C4-2B (cell line): ENCODE measurements around the gene TEX55.

Source experiments
- ZFX ChIP-seq: fragments of 450-650 bp; IDR thresholded peaks from 2 replicates; pipeline ENCODE4 v1.6.1; 2017
- TF ChIP-seq, protein P1 (sequence below): fragments of 450-650 bp; conservative IDR thresholded peaks from 2 replicates; pipeline ENCODE4 v1.5.1; 2017; ENCODE audit warnings: mild to moderate bottlenecking

DNA sequence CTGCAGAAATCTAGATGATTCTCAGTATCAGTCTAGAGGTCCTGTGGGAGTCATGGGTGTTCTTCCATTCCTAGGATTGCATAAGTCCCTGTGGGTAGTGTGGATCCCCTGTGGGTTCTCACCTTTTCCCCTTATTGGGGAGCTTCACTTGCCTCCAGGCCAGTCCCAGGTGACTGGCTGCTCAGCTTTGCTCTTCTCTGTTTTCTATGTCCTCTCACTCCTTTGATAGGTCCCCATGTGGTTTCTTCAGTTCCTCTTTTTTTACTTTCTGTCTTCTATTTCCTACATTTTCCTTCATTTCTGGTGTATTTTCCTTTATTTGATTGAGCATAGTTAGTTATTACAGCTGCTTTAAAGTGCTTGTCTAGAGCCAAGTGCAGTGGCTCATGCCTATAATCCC, 10.9 kb downstream of the TEX55 start:
- TF ChIP-seq, protein P1, sequence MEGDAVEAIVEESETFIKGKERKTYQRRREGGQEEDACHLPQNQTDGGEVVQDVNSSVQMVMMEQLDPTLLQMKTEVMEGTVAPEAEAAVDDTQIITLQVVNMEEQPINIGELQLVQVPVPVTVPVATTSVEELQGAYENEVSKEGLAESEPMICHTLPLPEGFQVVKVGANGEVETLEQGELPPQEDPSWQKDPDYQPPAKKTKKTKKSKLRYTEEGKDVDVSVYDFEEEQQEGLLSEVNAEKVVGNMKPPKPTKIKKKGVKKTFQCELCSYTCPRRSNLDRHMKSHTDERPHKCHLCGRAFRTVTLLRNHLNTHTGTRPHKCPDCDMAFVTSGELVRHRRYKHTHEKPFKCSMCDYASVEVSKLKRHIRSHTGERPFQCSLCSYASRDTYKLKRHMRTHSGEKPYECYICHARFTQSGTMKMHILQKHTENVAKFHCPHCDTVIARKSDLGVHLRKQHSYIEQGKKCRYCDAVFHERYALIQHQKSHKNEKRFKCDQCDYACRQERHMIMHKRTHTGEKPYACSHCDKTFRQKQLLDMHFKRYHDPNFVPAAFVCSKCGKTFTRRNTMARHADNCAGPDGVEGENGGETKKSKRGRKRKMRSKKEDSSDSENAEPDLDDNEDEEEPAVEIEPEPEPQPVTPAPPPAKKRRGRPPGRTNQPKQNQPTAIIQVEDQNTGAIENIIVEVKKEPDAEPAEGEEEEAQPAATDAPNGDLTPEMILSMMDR: no peak
- no peak for TF ChIP-seq ZFX
